Measurements from ENCODE around the gene RGL3.

Gene RGL3

GRCh38 chr19:11405846-11406643, 13.1 kb downstream of the RGL3 start:
- no peak for DNase-seq (ENCODE audit: extremely low read depth, low read depth)
- peak; percentile 15 for TF ChIP-seq CTCF (IDR thresholded peaks at IDR 0.05; ENCODE audit: low read depth, low read length, missing control alignments)
- no peak overlapping the region for H3K4me3 ChIP-seq (replicated peaks; ENCODE audit: low read depth, low read length)

- no peak for TF ChIP-seq CTCF (IDR thresholded peaks at IDR 0.05; ENCODE audit: low read depth, low read length, missing control alignments)
- H3K4me3 ChIP-seq (replicated peaks; ENCODE audit: low read depth, low read length): no peak overlapping the region
- DNase-seq (ENCODE audit: extremely low read depth, low read depth): no peak
Measured at GRCh38 chr19:11404588-11405222, 14.4 kb downstream of the RGL3 start.

- no peak overlapping the region for H3K4me3 ChIP-seq (replicated peaks; ENCODE audit: low read depth, low read length)
- DNase-seq (ENCODE audit: extremely low read depth, low read depth): no peak
- no peak for TF ChIP-seq CTCF (IDR thresholded peaks at IDR 0.05; ENCODE audit: low read depth, low read length, missing control alignments)
Measured at GRCh38 chr19:11401808-11402543, 17.1 kb downstream of the RGL3 start.

- no peak for DNase-seq (ENCODE audit: extremely low read depth, low read depth)
- no peak overlapping the region for H3K4me3 ChIP-seq (replicated peaks; ENCODE audit: low read depth, low read length)
- TF ChIP-seq CTCF (IDR thresholded peaks at IDR 0.05; ENCODE audit: low read depth, low read length, missing control alignments): no peak
Measured at GRCh38 chr19:11400798-11401197, 18.3 kb downstream of the RGL3 start.

GRCh38 chr19:11399667-11400066, 19.4 kb downstream of the RGL3 start:
- no peak for DNase-seq (ENCODE audit: extremely low read depth, low read depth)
- no peak for TF ChIP-seq CTCF (IDR thresholded peaks at IDR 0.05; ENCODE audit: low read depth, low read length, missing control alignments)
- H3K4me3 ChIP-seq (replicated peaks; ENCODE audit: low read depth, low read length): no peak overlapping the region

- no peak for TF ChIP-seq CTCF (IDR thresholded peaks at IDR 0.05; ENCODE audit: low read depth, low read length, missing control alignments)
- no peak overlapping the region for H3K4me3 ChIP-seq (replicated peaks; ENCODE audit: low read depth, low read length)
- no peak for DNase-seq (ENCODE audit: extremely low read depth, low read depth)
Measured at GRCh38 chr19:11397089-11397610, 22.0 kb downstream of the RGL3 start.

All from HFF-Myc (cell line).